ENCODE data around the gene ZNF431.
"Not testable (repeated sequence)": the region's sequence is repeated elsewhere in the genome, so short reads cannot be mapped to it uniquely, and the experiment has no call there.

The ZNF431 gene

GRCh38 chr19:21130097-21130775, 11.6 kb upstream of the ZNF431 start:
- ATAC-seq (ENCODE audit: low read depth): no peak
- Mint-ChIP-seq H3K4me1 (no peaks in the 10 kb centered on the region), H3K36me3 (peaks cover 6% of the 10 kb centered on the region), H3K9me3 (peaks cover 10% of the 10 kb centered on the region), H3K4me3 (no peak overlapping the region), H3K27me3 (peaks cover 9% of the 10 kb centered on the region), H3K27ac (no peak overlapping the region)
- no peak for DNase-seq (ENCODE audit: low spot score in 2 of 2)

GRCh38 chr19:21133633-21134032, 8.2 kb upstream of the ZNF431 start:
- Mint-ChIP-seq H3K27ac (no peak overlapping the region), H3K27me3 (peaks cover 9% of the 10 kb centered on the region), H3K36me3 (peaks cover 4% of the 10 kb centered on the region), H3K4me3 (no peak overlapping the region), H3K9me3 (peaks cover 4% of the 10 kb centered on the region), H3K4me1 (no peaks in the 10 kb centered on the region)
- DNase-seq (ENCODE audit: low spot score in 2 of 2) (no peak), ATAC-seq (ENCODE audit: low read depth) (no peak)

- ATAC-seq (ENCODE audit: low read depth): no peak
- H3K4me1 Mint-ChIP-seq: no peaks in the 10 kb centered on the region
- peaks cover 9% of the 10 kb centered on the region for H3K27me3 Mint-ChIP-seq
- DNase-seq (ENCODE audit: low spot score in 2 of 2): no peak
- H3K9me3 Mint-ChIP-seq: peaks cover 4% of the 10 kb centered on the region
- H3K27ac Mint-ChIP-seq: no peak overlapping the region
- H3K36me3 Mint-ChIP-seq: peaks cover 4% of the 10 kb centered on the region
- no peak overlapping the region for H3K4me3 Mint-ChIP-seq
These were observed 6.9 kb upstream of the ZNF431 start for GRCh38 chr19:21134934-21135366.

DNA sequence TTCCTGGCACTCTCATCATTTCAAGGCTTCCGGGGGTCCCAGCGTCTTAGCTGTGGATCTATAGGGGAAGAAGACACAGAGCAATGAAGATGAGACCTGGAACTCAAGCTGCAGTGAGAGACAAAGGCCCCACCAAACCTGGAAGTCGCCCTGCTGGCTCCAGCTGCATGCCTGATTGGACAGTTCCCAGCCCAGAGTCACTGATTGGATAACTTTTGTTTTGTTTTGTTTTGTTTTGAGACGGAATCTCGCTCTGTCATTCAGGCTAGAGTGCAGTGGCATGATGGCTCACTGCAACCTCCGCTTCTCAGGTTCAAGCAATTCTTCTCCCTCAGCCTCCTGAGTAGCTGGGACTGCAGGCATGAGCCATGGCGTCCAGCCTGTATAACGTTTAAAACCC, 6.4 kb upstream of the ZNF431 start:
- no peaks in the 10 kb centered on the region for H3K4me1 Mint-ChIP-seq
- no peak for DNase-seq (ENCODE audit: low spot score in 2 of 2)
- H3K9me3 Mint-ChIP-seq: peaks cover 2% of the 10 kb centered on the region

GRCh38 chr19:21138130-21138529, 3.7 kb upstream of the ZNF431 start:
- Mint-ChIP-seq H3K9me3 (peaks cover 1% of the 10 kb centered on the region), H3K4me3 (no peak overlapping the region), H3K36me3 (no peaks in the 10 kb centered on the region), H3K27me3 (peaks cover 6% of the 10 kb centered on the region), H3K4me1 (peaks cover 4% of the 10 kb centered on the region), H3K27ac (no peak overlapping the region)
- no peak for DNase-seq (ENCODE audit: low spot score in 2 of 2)
- no peak for ATAC-seq (ENCODE audit: low read depth)

More for the DNA sequence above, 6.4 kb upstream of the ZNF431 start:
- peaks cover under 1% of the 10 kb centered on the region for H3K36me3 Mint-ChIP-seq
- ATAC-seq (ENCODE audit: low read depth): no peak
- H3K27ac Mint-ChIP-seq: no peak overlapping the region
- peaks cover 7% of the 10 kb centered on the region for H3K27me3 Mint-ChIP-seq
- H3K4me3 Mint-ChIP-seq: no peak overlapping the region

DNA sequence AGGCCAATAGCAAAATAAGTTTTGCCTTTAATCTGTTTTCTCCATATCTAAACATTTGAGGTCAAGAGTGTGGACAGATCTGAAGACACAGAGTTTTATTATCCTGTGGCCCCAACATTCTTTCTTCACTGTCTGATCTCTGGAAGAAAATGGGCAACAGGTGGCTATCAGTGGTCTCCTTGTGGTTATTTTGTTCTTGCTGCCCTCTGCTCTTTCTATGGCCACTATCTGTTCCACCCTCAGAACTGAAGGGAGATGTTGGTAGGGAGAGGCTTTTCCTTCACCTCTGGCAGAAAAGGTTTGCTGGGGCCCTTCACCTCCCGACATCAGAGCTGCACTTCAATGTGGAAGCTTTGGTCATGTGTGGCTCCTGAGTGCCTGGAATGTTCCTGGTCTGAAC, 834 bp upstream of the ZNF431 start:
- not testable (repeated sequence) for ATAC-seq (ENCODE audit: low read depth); H3K9me3 Mint-ChIP-seq; H3K4me3 Mint-ChIP-seq; H3K27ac Mint-ChIP-seq; H3K4me1 Mint-ChIP-seq; DNase-seq (ENCODE audit: low spot score in 2 of 2); H3K27me3 Mint-ChIP-seq
- peaks cover 14% of the 10 kb centered on the region for H3K36me3 Mint-ChIP-seq

DNA sequence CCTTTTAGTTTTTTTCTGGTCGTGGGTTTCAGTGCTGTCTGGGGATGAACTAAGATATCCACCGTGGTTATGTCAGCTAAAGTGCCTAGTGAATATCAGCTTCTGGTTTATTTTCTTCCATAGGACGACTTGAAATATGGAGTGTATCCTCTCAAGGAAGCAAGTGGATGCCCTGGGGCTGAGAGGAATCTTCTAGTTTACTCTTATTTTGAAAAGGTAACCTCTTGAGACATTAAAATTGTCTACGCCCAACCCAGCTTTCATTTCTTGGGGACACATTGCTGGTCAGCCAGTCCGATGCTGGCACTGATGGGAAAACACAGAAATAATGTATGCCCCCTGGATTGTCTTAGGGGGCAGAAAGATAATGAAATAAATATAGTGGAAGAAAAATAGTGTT, 1.6 kb downstream of the ZNF431 start:
- Mint-ChIP-seq H3K27me3 (no peaks in the 10 kb centered on the region), H3K36me3 (peaks cover 25% of the 10 kb centered on the region), H3K27ac (peak overlapping the region; percentile 95), H3K4me3 (peak overlapping the region; percentile 69), H3K9me3 (no peaks in the 10 kb centered on the region), H3K4me1 (peaks cover 11% of the 10 kb centered on the region)
- ATAC-seq (ENCODE audit: low read depth): no peak
- no peak for DNase-seq (ENCODE audit: low spot score in 2 of 2)

- no peak overlapping the region for H3K4me3 Mint-ChIP-seq
- DNase-seq (ENCODE audit: low spot score in 2 of 2) (no peak), ATAC-seq (ENCODE audit: low read depth) (no peak)
- H3K27ac Mint-ChIP-seq: no peak overlapping the region
- H3K4me1 Mint-ChIP-seq: peaks cover 11% of the 10 kb centered on the region
- no peaks in the 10 kb centered on the region for H3K27me3 Mint-ChIP-seq
- no peaks in the 10 kb centered on the region for H3K9me3 Mint-ChIP-seq
- H3K36me3 Mint-ChIP-seq: peaks cover 30% of the 10 kb centered on the region
These were observed 2.0 kb downstream of the ZNF431 start for GRCh38 chr19:21143854-21144253.

GRCh38 chr19:21147540-21147939, 5.7 kb downstream of the ZNF431 start:
- no peaks in the 10 kb centered on the region for H3K9me3 Mint-ChIP-seq
- H3K4me1 Mint-ChIP-seq: peaks cover 17% of the 10 kb centered on the region
- ATAC-seq (ENCODE audit: low read depth): no peak
- no peak overlapping the region for H3K4me3 Mint-ChIP-seq
- H3K36me3 Mint-ChIP-seq: peaks cover 42% of the 10 kb centered on the region
- H3K27ac Mint-ChIP-seq: no peak overlapping the region
- no peaks in the 10 kb centered on the region for H3K27me3 Mint-ChIP-seq
- no peak for DNase-seq (ENCODE audit: low spot score in 2 of 2)

GRCh38 chr19:21148681-21149080, 6.8 kb downstream of the ZNF431 start:
- H3K27ac Mint-ChIP-seq: no peak overlapping the region
- no peaks in the 10 kb centered on the region for H3K9me3 Mint-ChIP-seq
- ATAC-seq (ENCODE audit: low read depth) (no peak), DNase-seq (ENCODE audit: low spot score in 2 of 2) (no peak)
- no peak overlapping the region for H3K4me3 Mint-ChIP-seq
- peaks cover 11% of the 10 kb centered on the region for H3K4me1 Mint-ChIP-seq
- peaks cover 45% of the 10 kb centered on the region for H3K36me3 Mint-ChIP-seq
- no peaks in the 10 kb centered on the region for H3K27me3 Mint-ChIP-seq

DNA sequence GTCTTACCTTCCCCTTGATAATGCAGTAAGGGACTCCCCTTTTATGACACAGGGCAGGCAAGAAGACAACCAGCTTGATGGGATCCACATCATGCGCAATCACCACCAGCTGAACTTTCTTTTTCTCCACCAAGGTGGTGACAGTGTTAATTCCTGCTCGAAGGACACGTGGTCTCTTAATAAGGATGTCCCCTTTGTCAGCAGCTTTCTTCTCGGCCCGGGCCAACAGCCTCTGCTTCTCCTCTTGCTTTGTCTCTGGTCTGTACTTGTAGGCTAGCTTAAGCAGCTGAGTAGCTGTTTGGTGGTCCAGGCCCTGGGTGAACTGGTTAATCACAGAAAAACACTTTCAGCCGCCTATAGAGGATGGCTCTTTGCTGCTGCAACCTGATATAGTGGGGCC, 8.0 kb downstream of the ZNF431 start:
- Mint-ChIP-seq H3K4me1 (peaks cover 11% of the 10 kb centered on the region), H3K4me3 (no peak overlapping the region), H3K36me3 (peaks cover 46% of the 10 kb centered on the region)

GRCh38 chr19:21151460-21151859, 9.6 kb downstream of the ZNF431 start:
- Mint-ChIP-seq H3K36me3 (peaks cover 48% of the 10 kb centered on the region), H3K4me1 (peaks cover 17% of the 10 kb centered on the region), H3K27me3 (no peaks in the 10 kb centered on the region), H3K9me3 (no peaks in the 10 kb centered on the region), H3K27ac (no peak overlapping the region), H3K4me3 (no peak overlapping the region)
- ATAC-seq (ENCODE audit: low read depth): no peak
- DNase-seq (ENCODE audit: low spot score in 2 of 2): no peak

More for the DNA sequence above, 8.0 kb downstream of the ZNF431 start:
- ATAC-seq (ENCODE audit: low read depth) (no peak), DNase-seq (ENCODE audit: low spot score in 2 of 2) (no peak)
- no peak overlapping the region for H3K27ac Mint-ChIP-seq
- no peaks in the 10 kb centered on the region for H3K27me3 Mint-ChIP-seq
- H3K9me3 Mint-ChIP-seq: no peaks in the 10 kb centered on the region

GRCh38 chr19:21158523-21159135, 16.8 kb downstream of the ZNF431 start:
- DNase-seq (ENCODE audit: low spot score in 2 of 2): no peak
- Mint-ChIP-seq H3K36me3 (peaks cover 35% of the 10 kb centered on the region), H3K27me3 (no peaks in the 10 kb centered on the region), H3K27ac (no peak overlapping the region), H3K4me3 (no peak overlapping the region), H3K9me3 (no peaks in the 10 kb centered on the region), H3K4me1 (peaks cover 12% of the 10 kb centered on the region)
- ATAC-seq (ENCODE audit: low read depth): no peak

DNA sequence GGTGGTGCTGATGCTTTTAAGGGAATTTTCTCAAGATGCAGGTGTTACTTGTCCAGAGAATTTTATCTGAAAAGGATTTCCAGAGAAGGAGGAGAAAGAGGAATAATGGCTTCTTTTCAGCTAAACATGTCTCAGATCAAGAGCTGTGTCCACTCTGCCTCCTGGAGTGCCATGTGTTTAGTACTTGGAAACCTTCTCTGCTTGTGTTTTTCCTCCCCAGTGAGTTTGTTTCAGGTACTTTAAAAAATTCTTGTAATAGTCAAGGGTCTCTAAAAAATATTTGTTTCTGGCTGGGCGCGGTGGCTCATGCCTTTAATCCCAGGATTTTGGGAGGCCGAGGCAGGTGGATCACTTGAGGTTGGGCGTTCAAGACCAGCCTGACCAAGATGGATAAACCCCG, 22.7 kb downstream of the ZNF431 start:
- no peak for DNase-seq (ENCODE audit: low spot score in 2 of 2)
- Mint-ChIP-seq H3K9me3 (no peaks in the 10 kb centered on the region), H3K4me1 (no peaks in the 10 kb centered on the region), H3K4me3 (no peak overlapping the region), H3K27ac (no peak overlapping the region), H3K36me3 (peaks cover 16% of the 10 kb centered on the region), H3K27me3 (no peaks in the 10 kb centered on the region)
- ATAC-seq (ENCODE audit: low read depth): no peak

- no peak overlapping the region for H3K4me3 Mint-ChIP-seq
- H3K36me3 Mint-ChIP-seq: peaks cover 28% of the 10 kb centered on the region
These were observed 24.6 kb downstream of the ZNF431 start for GRCh38 chr19:21166436-21166835.

More at GRCh38 chr19:21166436-21166835, 24.6 kb downstream of the ZNF431 start:
- ATAC-seq (ENCODE audit: low read depth) (no peak), DNase-seq (ENCODE audit: low spot score in 2 of 2) (no peak)
- Mint-ChIP-seq H3K4me1 (no peaks in the 10 kb centered on the region), H3K27me3 (no peaks in the 10 kb centered on the region), H3K9me3 (peaks cover 1% of the 10 kb centered on the region), H3K27ac (no peak overlapping the region)

Measured in memory B cell (primary cell).